GM21717 (cell line): ENCODE data around the gene WDR27.
"Not testable (repeated sequence)": the region's sequence is repeated elsewhere in the genome, so short reads cannot be mapped to it uniquely, and the experiment has no call there.

ENCODE experiments used
- ATAC-seq: cut with Tn5 transposase; IDR thresholded peaks from one replicate; pipeline ENCODE4 v1.9.1; 2021; ENCODE audit warnings: mild to moderate bottlenecking, moderate library complexity; ENCODE audit not compliant: unreplicated experiment

The WDR27 gene

GRCh38 chr6:169664227-169664626, 37.6 kb downstream of the WDR27 start:
- no peak for ATAC-seq

DNA sequence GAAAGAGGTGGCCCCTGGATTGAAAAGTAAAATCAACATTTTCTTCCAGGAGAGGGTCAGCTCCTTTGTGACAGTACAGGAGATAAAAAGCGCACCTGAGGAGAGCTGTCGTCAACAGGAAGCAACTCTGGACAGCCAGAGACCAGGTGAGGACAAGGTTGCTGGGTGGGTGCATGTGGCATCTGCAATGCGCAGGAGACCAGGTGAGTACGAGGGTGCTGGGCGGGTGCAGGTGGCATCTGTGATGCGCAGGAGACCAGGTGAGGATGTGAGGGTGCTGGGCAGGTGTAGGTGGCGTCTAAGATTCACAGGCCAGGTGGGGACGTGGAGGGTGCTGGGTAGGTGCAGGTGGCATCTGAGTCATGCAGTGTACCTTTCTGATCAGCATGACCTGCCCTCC, 38.4 kb downstream of the WDR27 start:
- ATAC-seq = no peak

- no peak for ATAC-seq
Measured at GRCh38 chr6:169661391-169661756, 40.5 kb downstream of the WDR27 start.

GRCh38 chr6:169660751-169661390, 41.0 kb downstream of the WDR27 start:
- ATAC-seq = no peak

GRCh38 chr6:169659820-169660610, 41.8 kb downstream of the WDR27 start:
- ATAC-seq = no peak

DNA sequence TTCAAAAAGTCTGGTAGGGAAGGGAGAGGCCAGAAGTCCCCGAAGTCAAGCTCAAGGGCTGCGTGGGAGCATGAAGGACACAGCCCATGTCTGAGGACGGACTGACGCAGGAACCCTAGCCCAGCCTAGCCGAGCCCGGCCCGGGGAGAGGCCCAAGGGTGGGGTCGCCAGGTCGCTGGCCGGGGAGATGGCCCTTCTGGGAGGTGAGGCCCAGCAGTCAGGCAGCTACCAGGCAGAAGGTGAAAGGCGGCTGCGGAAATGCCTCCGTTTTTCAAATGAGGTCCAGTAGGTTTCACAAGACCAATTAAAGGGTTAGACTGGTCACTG, 44.6 kb downstream of the WDR27 start:
- ATAC-seq = no peak

DNA sequence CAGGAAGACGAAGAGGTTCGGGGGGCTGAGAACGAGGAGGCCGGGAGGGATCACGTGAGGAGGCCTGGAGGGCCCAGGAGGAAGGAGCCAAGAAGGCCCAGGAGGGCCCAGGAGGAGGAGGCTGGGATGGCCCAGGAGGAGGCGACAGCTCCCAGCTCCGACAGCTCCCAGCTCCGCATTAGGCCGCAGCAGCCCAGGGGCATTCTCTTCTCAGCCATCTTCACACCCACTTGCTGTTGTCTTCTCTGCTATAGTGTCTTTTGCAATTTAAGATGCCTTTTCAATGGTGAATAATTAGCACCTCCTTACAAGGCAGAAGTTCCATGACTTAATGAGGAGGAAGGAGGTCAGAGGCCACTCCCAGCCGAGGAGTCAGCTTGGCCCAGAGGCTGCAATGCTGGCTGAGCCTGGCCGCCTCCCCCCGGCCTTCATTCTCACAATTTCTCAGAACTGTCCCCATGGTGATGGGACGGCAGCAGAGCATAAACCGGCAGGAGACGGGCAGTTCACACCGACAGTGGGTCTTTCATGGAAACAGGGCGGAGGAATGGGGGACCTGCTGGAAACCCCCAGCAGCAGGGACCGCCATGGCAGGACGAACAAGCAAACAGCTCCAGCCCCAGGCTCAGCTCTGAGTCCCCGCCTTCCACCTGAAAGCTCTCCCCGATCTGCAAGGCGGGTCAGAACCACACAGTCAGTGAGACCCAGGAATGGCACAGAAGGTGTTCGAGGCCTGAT, 45.1 kb downstream of the WDR27 start:
- no peak for ATAC-seq

DNA sequence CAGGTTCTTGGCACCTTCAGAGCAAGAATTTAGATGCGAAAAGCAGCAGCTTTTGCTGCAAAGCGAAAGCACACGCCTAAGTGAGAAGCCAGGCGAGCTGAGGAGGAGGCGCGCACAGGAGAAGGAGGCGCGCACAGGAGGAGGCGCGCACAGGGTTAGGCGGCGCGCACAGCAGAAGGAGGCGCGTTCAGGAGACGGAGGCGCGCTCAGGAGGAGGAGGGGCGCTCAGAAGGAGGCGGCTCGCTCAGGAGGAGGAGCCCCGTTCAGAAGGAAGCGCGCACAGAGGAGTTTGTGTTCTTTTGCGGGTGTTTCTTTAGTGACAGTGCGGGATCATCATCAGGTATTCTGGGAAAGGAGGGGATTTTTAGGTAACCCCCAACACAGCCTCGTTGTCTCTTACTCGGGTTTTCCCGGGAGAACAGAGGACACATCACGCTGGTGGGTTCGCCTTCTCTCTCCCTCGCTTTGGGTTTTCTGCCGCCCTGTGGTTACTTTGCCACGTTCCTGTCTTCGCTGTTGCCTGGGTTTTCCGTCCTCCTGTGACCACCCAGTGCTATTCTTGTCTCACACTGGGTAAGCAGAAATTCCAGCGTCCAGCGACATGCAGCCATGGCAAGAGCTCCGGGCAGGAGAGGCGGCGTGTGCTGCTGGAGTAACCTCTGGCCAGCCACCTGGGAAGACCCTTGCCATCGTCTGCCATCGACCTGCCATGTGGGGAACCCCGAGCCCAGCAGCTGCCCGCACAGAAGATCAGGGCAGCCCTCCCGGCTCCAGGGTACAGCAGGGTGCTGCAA, 47.0 kb downstream of the WDR27 start:
- no peak for ATAC-seq

DNA sequence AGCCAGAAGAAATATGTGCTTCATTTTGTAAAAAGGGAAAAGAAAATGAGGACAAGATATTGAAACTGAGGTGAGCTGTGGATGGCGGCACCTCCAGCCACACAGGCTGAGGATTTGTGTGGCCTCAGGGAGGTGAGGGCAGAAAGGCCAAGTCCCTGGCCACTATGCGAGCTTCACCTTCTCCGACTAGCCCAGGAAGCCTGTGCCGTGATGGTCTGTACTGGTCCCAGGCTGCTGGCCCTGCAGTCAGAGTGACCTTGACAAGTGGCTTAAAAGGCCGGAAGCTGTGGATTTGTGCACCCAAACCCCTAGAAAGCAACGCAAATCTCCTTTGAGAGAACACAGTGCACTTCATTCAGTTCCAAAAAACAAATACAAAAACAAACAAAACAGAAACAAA, 48.1 kb downstream of the WDR27 start:
- ATAC-seq = no peak

- ATAC-seq = no peak
Measured at GRCh38 chr6:169652896-169653295, 48.9 kb downstream of the WDR27 start.

DNA sequence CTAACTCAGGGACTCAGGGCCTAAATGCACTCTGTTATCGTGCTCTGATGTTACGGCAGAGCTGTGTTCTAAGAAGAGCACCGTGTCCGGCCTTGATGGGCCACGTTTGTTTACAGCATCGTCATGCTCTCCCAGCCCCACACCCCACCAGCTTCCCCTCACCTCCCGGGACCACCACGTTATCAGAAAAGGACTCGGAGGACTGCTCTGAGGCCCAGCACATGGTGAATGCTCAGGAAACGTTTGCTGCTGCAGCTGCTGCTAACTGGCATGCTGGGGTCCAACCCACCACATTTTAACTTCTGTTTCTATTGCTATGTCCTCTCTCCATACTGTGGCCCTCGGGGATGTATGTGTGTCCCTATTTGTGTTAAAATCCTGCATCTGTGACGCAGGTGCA, 50.3 kb downstream of the WDR27 start:
- ATAC-seq = no peak

DNA sequence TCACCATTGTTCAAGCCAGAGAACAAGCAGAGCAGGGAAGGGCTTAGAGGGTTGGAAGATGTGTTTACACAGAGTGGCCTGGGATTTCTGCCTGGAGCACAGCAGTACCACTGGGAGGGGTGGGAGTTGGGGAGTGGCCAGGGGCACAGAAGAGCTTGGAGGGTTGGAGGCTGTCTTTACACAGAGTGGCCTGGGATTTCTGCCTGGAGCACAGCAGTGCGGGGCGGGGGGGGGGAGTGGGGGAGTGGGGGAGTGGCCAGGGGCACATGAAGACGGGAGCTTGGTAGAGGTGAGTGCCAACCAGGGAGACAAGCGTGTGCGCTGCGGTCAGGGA, 50.9 kb downstream of the WDR27 start:
- no peak for ATAC-seq

GRCh38 chr6:169650241-169650958, 51.4 kb downstream of the WDR27 start:
- ATAC-seq = no peak

DNA sequence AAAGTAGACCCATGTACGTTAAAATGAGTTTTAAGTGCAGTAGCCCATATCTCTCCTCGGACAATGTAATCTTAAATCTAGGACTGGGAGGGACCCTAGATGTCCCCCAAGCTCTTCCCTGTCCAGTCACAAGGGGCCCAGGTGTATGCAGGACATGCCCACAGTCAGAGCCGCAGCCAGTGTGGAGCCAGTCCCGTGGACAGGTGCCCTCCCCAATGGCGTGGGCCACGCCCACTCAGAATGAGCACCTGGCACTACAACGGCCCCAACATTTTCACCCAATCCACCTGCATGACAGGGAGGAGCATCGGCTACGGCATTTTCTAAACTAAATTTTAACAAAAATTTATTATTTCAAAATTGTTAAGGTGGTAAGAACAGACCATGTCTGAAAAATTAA, 53.2 kb downstream of the WDR27 start:
- no peak for ATAC-seq

GRCh38 chr6:169648092-169648491, 53.7 kb downstream of the WDR27 start:
- no peak for ATAC-seq

GRCh38 chr6:169647637-169648036, 54.2 kb downstream of the WDR27 start:
- ATAC-seq = no peak

GRCh38 chr6:169646906-169647567, 54.8 kb downstream of the WDR27 start:
- no peak for ATAC-seq

DNA sequence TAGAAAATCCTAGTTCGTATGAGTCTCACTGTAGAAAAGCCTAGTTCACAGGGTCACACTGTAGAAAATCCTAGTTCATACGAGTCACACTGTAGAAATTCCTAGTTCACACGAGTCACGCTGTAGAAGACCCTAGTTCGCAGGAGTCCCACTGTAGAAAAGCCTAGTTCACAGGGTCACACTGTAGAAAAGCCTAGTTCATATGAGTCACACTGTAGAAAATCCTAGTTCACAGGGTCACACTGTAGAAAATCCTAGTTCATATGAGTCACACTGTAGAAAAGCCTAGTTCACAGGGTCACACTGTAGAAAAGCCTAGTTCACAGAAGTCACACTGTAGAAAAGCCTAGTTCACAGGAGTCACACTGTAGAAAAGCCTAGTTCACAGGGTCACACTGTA, 56.4 kb downstream of the WDR27 start:
- ATAC-seq = not testable (repeated sequence)

DNA sequence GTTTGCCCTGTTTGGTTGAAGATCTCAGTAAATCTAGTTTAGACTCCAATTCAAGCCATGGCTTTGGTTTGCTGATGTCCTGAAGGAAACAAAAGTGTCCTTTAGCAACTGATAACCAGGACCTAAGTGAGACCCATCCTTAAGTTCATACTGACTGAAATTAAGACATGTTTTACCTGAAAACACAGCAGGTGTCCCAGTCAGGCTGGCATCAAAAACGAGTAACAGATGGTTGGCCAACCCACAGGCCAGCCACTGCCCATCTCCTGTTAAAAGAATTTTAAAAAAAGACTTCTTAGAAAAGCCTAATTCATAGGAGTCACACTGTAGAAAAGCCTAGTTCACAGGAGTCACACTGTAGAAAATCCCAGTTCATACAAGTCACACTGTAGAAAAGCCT, 58.3 kb downstream of the WDR27 start:
- no peak for ATAC-seq

- ATAC-seq = no peak
Measured at GRCh38 chr6:169642455-169642854, 59.4 kb downstream of the WDR27 start.
